Neural cell (in vitro differentiated cells): ENCODE data around the gene CNST.

Experiments
- EP300 ChIP-seq: fragments of 450-650 bp; conservative IDR thresholded peaks from 2 replicates; pipeline ENCODE4 v1.6.1; 2014; ENCODE audit warnings: antibody characterized with exemption, mild to moderate bottlenecking, moderate library complexity; ENCODE audit not compliant: poor library complexity, severe bottlenecking
- POLR2AphosphoS5 ChIP-seq: IDR thresholded peaks from 2 replicates; pipeline ENCODE4 v1.6.1; 2012
- RAD21 ChIP-seq: fragments of 450-650 bp; conservative IDR thresholded peaks from 2 replicates; pipeline ENCODE4 v1.6.1; 2014; ENCODE audit warnings: antibody characterized with exemption, mild to moderate bottlenecking, moderate library complexity
- SMC3 ChIP-seq: fragments of 450-650 bp; conservative IDR thresholded peaks from 2 replicates; pipeline ENCODE4 v1.6.1; 2014; ENCODE audit warnings: antibody characterized with exemption, mild to moderate bottlenecking, moderate library complexity; ENCODE audit not compliant: poor library complexity
- TAF1 ChIP-seq: IDR thresholded peaks from 2 replicates; pipeline ENCODE4 v1.6.1; 2012; ENCODE audit warnings: low read depth
- TF ChIP-seq, protein P1 (sequence below): fragments of 450-650 bp; IDR thresholded peaks from 2 replicates; pipeline ENCODE4 v1.5.1; 2014; ENCODE audit warnings: antibody characterized with exemption, mild to moderate bottlenecking, moderate library complexity; ENCODE audit not compliant: poor library complexity, severe bottlenecking
- TF ChIP-seq, protein P2 (sequence below): IDR thresholded peaks from 2 replicates; pipeline ENCODE4 v1.6.1; 2012; ENCODE audit warnings: borderline replicate concordance

DNA sequence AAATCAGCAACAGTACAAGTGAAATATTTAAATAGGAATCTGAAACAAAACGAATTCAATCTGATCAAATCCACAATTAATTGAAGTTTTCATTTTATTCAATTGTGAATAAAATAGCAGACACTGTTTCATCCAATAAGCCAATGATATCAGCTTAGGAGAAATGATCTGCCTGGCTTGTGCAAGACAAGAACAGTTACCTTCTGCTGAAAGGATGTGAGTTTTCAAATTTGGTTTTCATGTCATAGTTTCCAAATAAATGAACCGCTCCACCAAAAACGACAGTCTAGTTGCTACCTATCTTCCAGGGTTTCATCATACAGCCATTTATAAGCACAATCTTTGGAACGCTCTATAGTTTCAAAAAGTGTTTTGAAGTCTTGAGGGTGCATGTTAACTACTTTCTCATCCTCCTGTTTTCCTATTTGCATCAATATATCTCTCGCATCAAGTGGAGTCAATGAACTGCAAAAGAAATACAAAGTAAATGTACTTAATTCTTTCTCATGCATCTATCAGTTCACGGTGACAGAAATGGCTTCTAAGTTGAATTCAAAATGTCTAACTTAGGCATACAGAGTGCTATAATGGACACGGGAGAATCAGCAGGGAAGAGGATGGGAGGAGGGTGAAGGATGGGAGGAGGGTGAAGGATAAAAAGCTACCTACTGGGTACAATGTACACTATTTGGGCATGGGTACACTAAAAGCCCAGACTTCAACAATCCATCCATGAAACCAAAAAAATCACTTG lies 25.3 kb upstream of the CNST start:
- TF ChIP-seq RAD21 (no peak), SMC3 (no peak), EP300 (no peak), POLR2AphosphoS5 (no peak), TAF1 (no peak)
- TF ChIP-seq, protein P1, sequence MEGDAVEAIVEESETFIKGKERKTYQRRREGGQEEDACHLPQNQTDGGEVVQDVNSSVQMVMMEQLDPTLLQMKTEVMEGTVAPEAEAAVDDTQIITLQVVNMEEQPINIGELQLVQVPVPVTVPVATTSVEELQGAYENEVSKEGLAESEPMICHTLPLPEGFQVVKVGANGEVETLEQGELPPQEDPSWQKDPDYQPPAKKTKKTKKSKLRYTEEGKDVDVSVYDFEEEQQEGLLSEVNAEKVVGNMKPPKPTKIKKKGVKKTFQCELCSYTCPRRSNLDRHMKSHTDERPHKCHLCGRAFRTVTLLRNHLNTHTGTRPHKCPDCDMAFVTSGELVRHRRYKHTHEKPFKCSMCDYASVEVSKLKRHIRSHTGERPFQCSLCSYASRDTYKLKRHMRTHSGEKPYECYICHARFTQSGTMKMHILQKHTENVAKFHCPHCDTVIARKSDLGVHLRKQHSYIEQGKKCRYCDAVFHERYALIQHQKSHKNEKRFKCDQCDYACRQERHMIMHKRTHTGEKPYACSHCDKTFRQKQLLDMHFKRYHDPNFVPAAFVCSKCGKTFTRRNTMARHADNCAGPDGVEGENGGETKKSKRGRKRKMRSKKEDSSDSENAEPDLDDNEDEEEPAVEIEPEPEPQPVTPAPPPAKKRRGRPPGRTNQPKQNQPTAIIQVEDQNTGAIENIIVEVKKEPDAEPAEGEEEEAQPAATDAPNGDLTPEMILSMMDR, result no peak
- TF ChIP-seq, protein P2, sequence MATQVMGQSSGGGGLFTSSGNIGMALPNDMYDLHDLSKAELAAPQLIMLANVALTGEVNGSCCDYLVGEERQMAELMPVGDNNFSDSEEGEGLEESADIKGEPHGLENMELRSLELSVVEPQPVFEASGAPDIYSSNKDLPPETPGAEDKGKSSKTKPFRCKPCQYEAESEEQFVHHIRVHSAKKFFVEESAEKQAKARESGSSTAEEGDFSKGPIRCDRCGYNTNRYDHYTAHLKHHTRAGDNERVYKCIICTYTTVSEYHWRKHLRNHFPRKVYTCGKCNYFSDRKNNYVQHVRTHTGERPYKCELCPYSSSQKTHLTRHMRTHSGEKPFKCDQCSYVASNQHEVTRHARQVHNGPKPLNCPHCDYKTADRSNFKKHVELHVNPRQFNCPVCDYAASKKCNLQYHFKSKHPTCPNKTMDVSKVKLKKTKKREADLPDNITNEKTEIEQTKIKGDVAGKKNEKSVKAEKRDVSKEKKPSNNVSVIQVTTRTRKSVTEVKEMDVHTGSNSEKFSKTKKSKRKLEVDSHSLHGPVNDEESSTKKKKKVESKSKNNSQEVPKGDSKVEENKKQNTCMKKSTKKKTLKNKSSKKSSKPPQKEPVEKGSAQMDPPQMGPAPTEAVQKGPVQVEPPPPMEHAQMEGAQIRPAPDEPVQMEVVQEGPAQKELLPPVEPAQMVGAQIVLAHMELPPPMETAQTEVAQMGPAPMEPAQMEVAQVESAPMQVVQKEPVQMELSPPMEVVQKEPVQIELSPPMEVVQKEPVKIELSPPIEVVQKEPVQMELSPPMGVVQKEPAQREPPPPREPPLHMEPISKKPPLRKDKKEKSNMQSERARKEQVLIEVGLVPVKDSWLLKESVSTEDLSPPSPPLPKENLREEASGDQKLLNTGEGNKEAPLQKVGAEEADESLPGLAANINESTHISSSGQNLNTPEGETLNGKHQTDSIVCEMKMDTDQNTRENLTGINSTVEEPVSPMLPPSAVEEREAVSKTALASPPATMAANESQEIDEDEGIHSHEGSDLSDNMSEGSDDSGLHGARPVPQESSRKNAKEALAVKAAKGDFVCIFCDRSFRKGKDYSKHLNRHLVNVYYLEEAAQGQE, result no peak
